Measurements from ENCODE around the gene COA8. TPM values are rescaled to one million over a fixed set of nuclear protein-coding genes. Genes with fewer than 3 reads are reported as not detected.

The COA8 gene
- total RNA-seq, 1 experiment from 2014 or later: 62.3 TPM

- H3F3A ChIP-seq (ENCODE audit: low read length, unreplicated experiment): no peaks in the 10 kb centered on the region
- H4K20me1 ChIP-seq (ENCODE audit: low read length): peaks cover 31% of the 10 kb centered on the region
- peak overlapping the region; percentile 84 for H3K27ac ChIP-seq (ENCODE audit: low read length)
- intact Hi-C loops (cut with micrococcal nuclease): no loop called here
- ChIA-PET CTCF (no interaction called here), POLR2A (ENCODE audit: unreplicated experiment) (no interaction called here)
- peak; percentile 60 for DNase-seq
- H3K9ac ChIP-seq (ENCODE audit: low read length): peak overlapping the region; percentile 97
- no peak for TF ChIP-seq EZH2 (IDR thresholded peaks at IDR 0.05; ENCODE audit: low read length, unreplicated experiment)
- TF ChIP-seq CTCF (conservative IDR thresholded peaks at IDR 0.05; ENCODE audit: low read depth, low read length): no peak
- TF ChIP-seq EZH2phosphoT487 (IDR thresholded peaks at IDR 0.05; ENCODE audit: borderline replicate concordance, low read length): no peak
- peak overlapping the region; percentile 89 for H3K4me3 ChIP-seq (ENCODE audit: low read length)
- no peaks in the 10 kb centered on the region for H3K9me2 ChIP-seq (replicated peaks; ENCODE audit: low read length)
- no peaks in the 10 kb centered on the region for H3K27me3 ChIP-seq (ENCODE audit: low read length)
- H3K79me2 ChIP-seq (ENCODE audit: low read length): peaks cover 97% of the 10 kb centered on the region
- no peak for ATAC-seq
- H3K4me2 ChIP-seq (ENCODE audit: low read length): peak overlapping the region; percentile 92
- peak overlapping the region; percentile 80 for H2AFZ ChIP-seq (ENCODE audit: low read length)
- TSS peak; percentile 63 for BruUV-seq (replicated peaks)
- peaks cover 24% of the 10 kb centered on the region for H3K36me3 ChIP-seq (ENCODE audit: low read depth, low read length)
- peaks cover 37% of the 10 kb centered on the region for H3K4me1 ChIP-seq (ENCODE audit: insufficient read depth, low read length)
- H3K9me3 ChIP-seq (ENCODE audit: low read length): no peaks in the 10 kb centered on the region
Observed at GRCh38 chr14:103563226-103563620, 463 bp downstream of the COA8 start.

GRCh38 chr14:103563844-103564505 lies 1.2 kb downstream of the COA8 start:
- Histone ChIP-seq H3K4me1 (ENCODE audit: insufficient read depth, low read length) (peaks cover 29% of the 10 kb centered on the region), H3F3A (ENCODE audit: low read length, unreplicated experiment) (no peaks in the 10 kb centered on the region), H3K79me2 (ENCODE audit: low read length) (peaks cover 94% of the 10 kb centered on the region), H2AFZ (ENCODE audit: low read length) (no peak overlapping the region), H3K9ac (ENCODE audit: low read length) (peak overlapping the region; percentile 97), H3K27ac (ENCODE audit: low read length) (no peak overlapping the region), H3K27me3 (ENCODE audit: low read length) (no peaks in the 10 kb centered on the region), H4K20me1 (ENCODE audit: low read length) (peaks cover 26% of the 10 kb centered on the region), H3K36me3 (ENCODE audit: low read depth, low read length) (peaks cover 23% of the 10 kb centered on the region), H3K9me2 (replicated peaks; ENCODE audit: low read length) (no peaks in the 10 kb centered on the region), H3K4me2 (ENCODE audit: low read length) (peak overlapping the region; percentile 92), H3K4me3 (ENCODE audit: low read length) (peak overlapping the region; percentile 89), H3K9me3 (ENCODE audit: low read length) (no peaks in the 10 kb centered on the region)
- TF ChIP-seq EZH2 (IDR thresholded peaks at IDR 0.05; ENCODE audit: low read length, unreplicated experiment) (no peak), CTCF (conservative IDR thresholded peaks at IDR 0.05; ENCODE audit: low read depth, low read length) (no peak), EZH2phosphoT487 (IDR thresholded peaks at IDR 0.05; ENCODE audit: borderline replicate concordance, low read length) (no peak)
- POLR2A ChIA-PET (ENCODE audit: unreplicated experiment): interaction anchor here (0.7 kb wide), 1 partner anchor 17 kb away, joined by 44 read pairs; no protein-coding TSS in a partner anchor
- no peak for ATAC-seq
- DNase-seq: peak; percentile 15
- CTCF ChIA-PET: no interaction called here
- intact Hi-C loops (cut with micrococcal nuclease): no loop called here
- no TSS peak for BruUV-seq (replicated peaks)

DNA sequence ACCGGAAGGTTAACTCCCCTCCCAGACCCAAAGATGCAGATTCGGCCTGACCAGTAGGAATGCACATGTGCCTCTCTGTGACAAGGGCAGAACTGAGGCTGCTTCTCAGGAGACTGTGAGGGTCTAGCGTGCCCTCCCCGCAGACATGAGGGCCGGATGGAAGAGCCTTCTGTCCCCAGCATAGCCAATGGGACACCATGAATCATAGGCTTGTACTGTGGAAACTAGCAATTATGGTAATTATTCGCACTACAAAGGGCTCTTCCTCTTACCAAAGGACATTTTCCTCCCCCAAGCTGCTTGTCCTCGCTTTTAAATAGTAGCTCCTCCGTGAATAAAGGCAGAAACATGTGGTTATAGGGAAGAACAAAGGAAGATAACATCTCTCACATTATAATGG lies 6.2 kb downstream of the COA8 start:
- Histone ChIP-seq H3K4me1 (ENCODE audit: insufficient read depth, low read length) (peaks cover 10% of the 10 kb centered on the region; the same call in 1 of the 2 replicates), H3K9me2 (replicated peaks; ENCODE audit: low read length) (no peaks in the 10 kb centered on the region), H2AFZ (ENCODE audit: low read length) (no peak overlapping the region), H3K4me3 (ENCODE audit: low read length) (no peak overlapping the region), H3K9ac (ENCODE audit: low read length) (no peak overlapping the region), H3K79me2 (ENCODE audit: low read length) (peaks cover 65% of the 10 kb centered on the region), H3K27me3 (ENCODE audit: low read length) (no peaks in the 10 kb centered on the region), H3K27ac (ENCODE audit: low read length) (no peak overlapping the region), H4K20me1 (ENCODE audit: low read length) (no peaks in the 10 kb centered on the region), H3K9me3 (ENCODE audit: low read length) (no peaks in the 10 kb centered on the region), H3F3A (ENCODE audit: low read length, unreplicated experiment) (no peaks in the 10 kb centered on the region), H3K36me3 (ENCODE audit: low read depth, low read length) (0 out of 2 replicates have a peak, but pooled peaks cover 5% of the 10 kb centered on the region), H3K4me2 (ENCODE audit: low read length) (no peak overlapping the region)
- no TSS peak for BruUV-seq (replicated peaks)
- ChIA-PET POLR2A (ENCODE audit: unreplicated experiment) (no interaction called here), CTCF (interaction anchor here (0.5 kb wide), 1 partner anchor 139 kb away, joined by 7 read pairs; no protein-coding TSS in a partner anchor)
- DNase-seq (no peak), ATAC-seq (no peak)
- TF ChIP-seq CTCF (conservative IDR thresholded peaks at IDR 0.05; ENCODE audit: low read depth, low read length): no peak
- TF ChIP-seq EZH2phosphoT487 (IDR thresholded peaks at IDR 0.05; ENCODE audit: borderline replicate concordance, low read length): no peak
- TF ChIP-seq EZH2 (IDR thresholded peaks at IDR 0.05; ENCODE audit: low read length, unreplicated experiment): no peak
- intact Hi-C loops (cut with micrococcal nuclease): no loop called here

Measured in PC-3 (cell line).